HepG2 (cell line): Measurements from ENCODE around the gene HNRNPL. TPM values are rescaled to one million over a fixed set of nuclear protein-coding genes. Genes with fewer than 3 reads are reported as not detected.
"Not testable (repeated sequence)": the region's sequence is repeated elsewhere in the genome, so short reads cannot be mapped to it uniquely, and the experiment has no call there.

Experiments
- ATAC-seq: fragments of 200-7000 bp; cut with Tn5 transposase; 3 replicates; pipeline ENCODE4 v1.9.1; 2020; ENCODE audit warnings: mild to moderate bottlenecking, moderate library complexity
- BruUV-seq: library from RNA; stranded (reverse); fragments of 400-500 nt; replicated peaks from 2 replicates; lab custom pipeline; 2021; lab: Mats Ljungman, UMichigan
- CTCF ChIA-PET: fragments of 300-600 bp; formaldehyde crosslinking; extraction: SDS; loops from one replicate; lab custom pipeline; 2021; ENCODE audit warnings: low total read pairs, inconsistent platforms, low intra/inter-chr PET ratio; lab: Yijun Ruan, JAX
- POLR2A ChIA-PET: fragments of 350-600 bp; sonication (Branson Sonifier 250); formaldehyde crosslinking; loops from one replicate; lab custom pipeline; 2020; ENCODE audit warnings: antibody characterized with exemption, inconsistent platforms; lab: Yijun Ruan, JAX
- DNase-seq: peaks from one replicate; pipeline ENCODE4 v3.0.0-alpha.2; 2015; ENCODE audit warnings: low spot score
- FAIRE-seq: peaks from 3 replicates; lab custom pipeline; 2011; peaks lifted over from hg19 to GRCh38; lab: Jason Lieb, UNC
- H2AFZ ChIP-seq: one replicate; pipeline ENCODE4 v1.6.1; 2011; ENCODE audit warnings: low read length, inconsistent platforms
- H3K27ac ChIP-seq: fragments of 300-600 bp; 3 replicates; pipeline ENCODE4 v1.8.0; 2011; ENCODE audit warnings: mixed run types, mild to moderate bottlenecking, mixed read lengths, low read length, inconsistent platforms; ENCODE audit not compliant: insufficient read depth; ENCODE audit errors: extremely low read length
- H3K27me3 ChIP-seq, 2 experiments: fragments of 200-600 bp in 1 of 2; 2 replicates in 1 of 2; 3 replicates in 1 of 2; pipeline versions ENCODE4 v1.6.0 to v1.8.0; 2011; ENCODE audit warnings: low read length in 2 of 2, mild to moderate bottlenecking in 2 of 2, moderate library complexity in 2 of 2, inconsistent platforms in 1 of 2; ENCODE audit not compliant: insufficient read depth in 2 of 2, control insufficient read depth in 1 of 2
- H3K36me3 ChIP-seq, 2 experiments: fragments of 200-600 bp in 1 of 2; replicated peaks in 1 of 2; 2 replicates in 1 of 2; 3 replicates in 1 of 2; pipeline versions ENCODE4 v1.5.1 to v1.8.0; 2011; ENCODE audit warnings: low read length in 2 of 2, inconsistent platforms in 1 of 2; ENCODE audit not compliant: insufficient read depth in 2 of 2, control insufficient read depth in 1 of 2
- H3K4me1 ChIP-seq: 2 replicates; pipeline ENCODE4 v1.5.1; 2012; ENCODE audit warnings: low read length, inconsistent platforms; ENCODE audit not compliant: insufficient read depth
- H3K4me2 ChIP-seq: 2 replicates; pipeline ENCODE4 v1.6.0; 2011; ENCODE audit warnings: low read depth, low read length, inconsistent platforms
- H3K4me3 ChIP-seq, 3 experiments: fragments of 200-600 bp in 1 of 3; sonication (generic), shearing (Covaris generic) in 1 of 3; replicated peaks in 1 of 3; 2 replicates each; pipeline ENCODE4 v1.5.1; 2011 to 2016; ENCODE audit warnings: low read length in 3 of 3, inconsistent platforms in 2 of 3, low read depth in 2 of 3, mild to moderate bottlenecking in 2 of 3, control low read depth in 1 of 3, mixed read lengths in 1 of 3; ENCODE audit not compliant: insufficient read depth in 1 of 3
- H3K79me2 ChIP-seq: one replicate; pipeline ENCODE4 v1.6.1; 2011; ENCODE audit warnings: low read length, inconsistent platforms; ENCODE audit not compliant: insufficient read depth
- H3K9ac ChIP-seq: 2 replicates; pipeline ENCODE4 v1.6.0; 2011; ENCODE audit warnings: mild to moderate bottlenecking, low read depth, low read length, inconsistent platforms; ENCODE audit not compliant: insufficient read depth
- H3K9me3 ChIP-seq: 2 replicates; pipeline ENCODE4 v1.5.1; 2012; ENCODE audit warnings: mild to moderate bottlenecking, low read length
- H4K20me1 ChIP-seq: 2 replicates; pipeline ENCODE4 v1.6.0; 2011; ENCODE audit warnings: inconsistent platforms, mild to moderate bottlenecking, low read length, moderate library complexity; ENCODE audit not compliant: insufficient read depth
- HDAC1 ChIP-seq: sonication (generic); formaldehyde crosslinking; IDR thresholded peaks from 2 replicates; pipeline ENCODE4 v1.5.1; 2020; ENCODE audit warnings: mild to moderate bottlenecking, missing genetic modification reagents
- HHEX ChIP-seq: IDR thresholded peaks from 2 replicates; pipeline ENCODE4 v1.6.1; 2016; ENCODE audit warnings: control low read depth
- HOXA9 ChIP-seq: sonication (generic); formaldehyde crosslinking; IDR thresholded peaks from 2 replicates; pipeline ENCODE4 v1.8.1; 2022; ENCODE audit warnings: missing genetic modification reagents, mild to moderate bottlenecking, moderate library complexity, borderline replicate concordance
- SP1 ChIP-seq, 2 experiments: fragments of 450-650 bp in 1 of 2; sonication (generic) in 1 of 2; formaldehyde crosslinking in 1 of 2; IDR thresholded peaks; 2 replicates each; pipeline versions ENCODE4 v1.4.0 to v1.6.1; 2016 to 2020; ENCODE audit warnings: missing genetic modification reagents in 1 of 2
- ZNF317 ChIP-seq: sonication (generic); formaldehyde crosslinking; IDR thresholded peaks from 2 replicates; pipeline ENCODE4 v1.5.0; 2020; ENCODE audit warnings: mild to moderate bottlenecking, missing genetic modification reagents
- ZNF33B ChIP-seq: sonication (generic); formaldehyde crosslinking; IDR thresholded peaks from 2 replicates; pipeline ENCODE4 v1.5.1; 2020; ENCODE audit warnings: mild to moderate bottlenecking, missing genetic modification reagents
- ZNF414 ChIP-seq: sonication (generic); formaldehyde crosslinking; IDR thresholded peaks from 2 replicates; pipeline ENCODE4 v1.5.0; 2020; ENCODE audit warnings: missing genetic modification reagents
- ZNF589 ChIP-seq: sonication (generic); formaldehyde crosslinking; conservative IDR thresholded peaks from 2 replicates; pipeline ENCODE4 v1.8.0; 2022; ENCODE audit warnings: mild to moderate bottlenecking, moderate library complexity, missing genetic modification reagents
- WGBS: methylation state at CpG from one replicate; pipeline ENCODE4 v1.1.6; 2017; ENCODE audit warnings: low lambda C conversion rate; 5-methylcytosine and 5-hydroxymethylcytosine counted together
- in situ Hi-C: cut with HindIII; loops from 2 replicates; pipeline ENCODE4 v1.10.0; 2017; ENCODE audit warnings: low pct_unique_long_range_greater_than_20kb; ENCODE audit not compliant: extremely low pct_ligation_motif_present
- intact Hi-C: fragments of 100-400 bp; cut with micrococcal nuclease; formaldehyde crosslinking; loops from one replicate; pipeline ENCODE4 v1.10.0; 2022; ENCODE audit not compliant: unreplicated experiment
- polyA plus RNA-seq, 8 experiments: library from polyadenylated mRNA; depleted of rRNA in 3 of 8; stranded (reverse) in 7 of 8; unstranded in 1 of 8; fragments of >200 nt; fragmentation: Illumina TruSeq in 4 of 8; extraction: Trizol in 4 of 8; gene quantifications; 2 replicates each; pipeline versions ENCODE4 v1.2.1 to v1.2.3, GENCODE V29; 2011 to 2016; ENCODE audit warnings: low read depth in 4 of 8, missing spikeins in 1 of 8, mixed read lengths in 1 of 8; ENCODE audit not compliant: insufficient read depth in 1 of 8
- total RNA-seq, 5 experiments: library from RNA; depleted of rRNA; stranded (reverse); fragments of >200 nt; fragmentation: Illumina TruSeq; extraction: Trizol; gene quantifications; 2 replicates each; pipeline ENCODE4 v1.2.3, GENCODE V29; 2016; ENCODE audit warnings: low read depth in 1 of 5

HNRNPL gene
- total and polyA plus RNA-seq, 2 of the 13 experiments (the other 11 are each of a cell fraction or from before 2014, with no cell fraction given), result 156 to 278 TPM

- TF ChIP-seq ZNF33B (CRISPR knock-in tag), result no peak
- no peak for TF ChIP-seq HOXA9 (CRISPR knock-in tag)
- no peak for TF ChIP-seq HHEX (CRISPR knock-in tag)
- TF ChIP-seq ZNF589 (CRISPR knock-in tag), result no peak
Measured at GRCh38 chr19:38875656-38876395, 26.0 kb upstream of the HNRNPL start (continued).

- peaks cover 24% of the 10 kb centered on the region for H3K4me1 ChIP-seq
- 95% methylated on average over 10 of the region's 10 CpGs for WGBS
- FAIRE-seq, H4K20me1 ChIP-seq, CTCF ChIA-PET, H3K27me3 ChIP-seq, DNase-seq, H3K4me3 ChIP-seq, H3K9ac ChIP-seq, H3K4me2 ChIP-seq, intact Hi-C loops, BruUV-seq, H2AFZ ChIP-seq, ATAC-seq, POLR2A ChIA-PET, H3K27ac ChIP-seq, in situ Hi-C loops, H3K9me3 ChIP-seq, H3K36me3 ChIP-seq, H3K79me2 ChIP-seq: not testable (repeated sequence)
Measured at GRCh38 chr19:38873400-38873799, 23.6 kb upstream of the HNRNPL start.

- POLR2A ChIA-PET, result no interaction called here
- H3K4me1 ChIP-seq, result no peaks in the 10 kb centered on the region
- no peaks in the 10 kb centered on the region for H3K27me3 ChIP-seq
- H3K9me3 ChIP-seq, result no peaks in the 10 kb centered on the region
- H3K36me3 ChIP-seq, result no peaks in the 10 kb centered on the region
- H3K79me2 ChIP-seq, result no peaks in the 10 kb centered on the region
- in situ Hi-C loops (no loop called here), intact Hi-C loops (no loop called here)
- FAIRE-seq, result no peak
- no peaks in the 10 kb centered on the region for H4K20me1 ChIP-seq
- H3K4me2 ChIP-seq, result no peak overlapping the region
- ATAC-seq, result no peak
- no peak overlapping the region for H3K27ac ChIP-seq
- H3K9ac ChIP-seq, result no peak overlapping the region
- no TSS peak for BruUV-seq
- no peak for DNase-seq
- no peak overlapping the region for H3K4me3 ChIP-seq
- 95% methylated on average over 12 of the region's 19 CpGs for WGBS
- H2AFZ ChIP-seq, result no peak overlapping the region
- CTCF ChIA-PET, result no interaction called here
- TF ChIP-seq ZNF317 (CRISPR knock-in tag) (no peak), SP1 (IDR thresholded peaks at IDR 0.05) (no peak), SP1 (CRISPR knock-in tag; IDR thresholded peaks at IDR 0.05) (no peak), ZNF414 (CRISPR knock-in tag) (no peak), HDAC1 (CRISPR knock-in tag) (no peak)
Measured at GRCh38 chr19:38870612-38871011, 20.8 kb upstream of the HNRNPL start.
